Activated CD8-positive, alpha-beta T cell treated with anti-CD3 and anti-CD28 coated beads for 36 hours (primary cell): ENCODE data around the gene DRC1. TPM values are rescaled to one million over a fixed set of nuclear protein-coding genes. Genes with fewer than 3 reads are reported as not detected.

Source experiments
- ATAC-seq: fragments of 200-7000 bp; cut with Tn5 transposase; one replicate; pipeline ENCODE4 v1.10.0; 2021; ENCODE audit warnings: mild to moderate bottlenecking, moderate library complexity
- CTCF ChIA-PET: fragments of 350-600 bp; sonication (Branson Sonifier 250); formaldehyde crosslinking; loops from one replicate; lab custom pipeline; 2021; ENCODE audit warnings: antibody characterized with exemption; lab: Charles Lee
- POLR2A ChIA-PET: fragments of 350-600 bp; sonication (Branson Sonifier 250); formaldehyde crosslinking; loops from one replicate; lab custom pipeline; 2021; ENCODE audit warnings: antibody characterized with exemption; lab: Charles Lee
- DNase-seq: peaks from one replicate; pipeline ENCODE4 v3.0.0-alpha.2; 2020
- H3K27ac Mint-ChIP-seq: one replicate; pipeline ENCODE4 v1.8.0; 2021; ENCODE audit warnings: mild to moderate bottlenecking, mixed read lengths
- H3K27me3 Mint-ChIP-seq: one replicate; pipeline ENCODE4 v1.8.0; 2021; ENCODE audit warnings: mixed read lengths
- H3K36me3 Mint-ChIP-seq: one replicate; pipeline ENCODE4 v1.8.0; 2021; ENCODE audit warnings: low read depth, mixed read lengths
- H3K4me1 Mint-ChIP-seq: one replicate; pipeline ENCODE4 v1.8.0; 2021; ENCODE audit warnings: low read depth, mixed read lengths
- H3K4me3 Mint-ChIP-seq: one replicate; pipeline ENCODE4 v1.8.0; 2021; ENCODE audit warnings: mild to moderate bottlenecking, moderate library complexity, mixed read lengths
- H3K9me3 Mint-ChIP-seq: one replicate; pipeline ENCODE4 v1.8.0; 2021; ENCODE audit warnings: mixed read lengths
- intact Hi-C: fragments of 100-400 bp; cut with micrococcal nuclease; formaldehyde crosslinking; loops from one replicate; pipeline ENCODE4 v1.10.0; 2022
- total RNA-seq, 2 experiments: library from RNA; stranded (reverse); gene quantifications; one replicate each; pipeline ENCODE4 v1.2.3, GENCODE V29; 2021
- TF ChIP-seq, protein P1 (sequence below): fragments of 200-600 bp; IDR thresholded peaks from one replicate; pipeline ENCODE4 v1.8.0; 2022; ENCODE audit warnings: antibody characterized with exemption, mild to moderate bottlenecking

DRC1 gene
- total RNA-seq, 2 experiments from 2014 or later: not detected

DNA sequence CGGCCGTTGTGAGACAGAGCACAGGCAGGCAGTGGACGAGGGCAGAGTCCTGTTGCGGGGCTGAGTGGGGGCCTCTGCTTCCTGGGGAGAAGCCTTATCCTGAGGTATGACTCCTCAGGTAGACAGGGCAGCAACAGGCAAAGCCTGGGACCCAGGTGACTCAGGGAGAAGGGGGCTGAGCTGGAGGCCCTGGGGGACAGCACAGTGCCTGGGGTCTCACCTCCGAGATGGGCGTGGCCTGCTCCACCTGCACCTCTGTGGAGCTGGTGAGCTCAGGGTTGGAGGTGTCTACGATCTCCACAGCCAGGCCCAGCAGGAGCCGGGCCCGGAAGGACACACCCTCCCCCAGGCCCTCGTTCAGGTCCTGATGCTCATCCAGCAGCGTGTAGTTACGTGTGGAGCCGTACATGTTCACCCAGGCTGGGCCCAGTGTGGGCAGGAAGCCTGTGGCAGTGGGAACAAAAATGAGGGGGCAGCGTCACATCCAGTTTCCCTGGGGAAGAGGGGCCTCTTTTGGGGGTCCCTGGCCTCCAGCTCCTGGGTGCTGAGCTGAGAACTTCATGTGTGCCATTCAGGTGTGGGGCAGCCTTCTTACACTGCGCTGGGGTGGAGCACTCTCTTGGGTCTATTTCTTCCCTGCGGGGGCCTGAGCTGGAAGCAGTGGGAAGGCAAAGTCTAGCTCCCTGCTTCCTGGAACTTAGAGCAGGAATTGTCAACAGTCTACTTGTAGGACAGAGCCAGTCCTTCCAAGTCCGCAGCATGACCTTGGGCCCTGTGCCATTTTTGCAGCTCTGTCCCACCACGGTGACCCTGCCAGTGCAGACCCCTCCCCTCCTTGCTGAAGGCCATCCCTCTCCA, 79.1 kb downstream of the DRC1 start:
- TF ChIP-seq, protein P1, sequence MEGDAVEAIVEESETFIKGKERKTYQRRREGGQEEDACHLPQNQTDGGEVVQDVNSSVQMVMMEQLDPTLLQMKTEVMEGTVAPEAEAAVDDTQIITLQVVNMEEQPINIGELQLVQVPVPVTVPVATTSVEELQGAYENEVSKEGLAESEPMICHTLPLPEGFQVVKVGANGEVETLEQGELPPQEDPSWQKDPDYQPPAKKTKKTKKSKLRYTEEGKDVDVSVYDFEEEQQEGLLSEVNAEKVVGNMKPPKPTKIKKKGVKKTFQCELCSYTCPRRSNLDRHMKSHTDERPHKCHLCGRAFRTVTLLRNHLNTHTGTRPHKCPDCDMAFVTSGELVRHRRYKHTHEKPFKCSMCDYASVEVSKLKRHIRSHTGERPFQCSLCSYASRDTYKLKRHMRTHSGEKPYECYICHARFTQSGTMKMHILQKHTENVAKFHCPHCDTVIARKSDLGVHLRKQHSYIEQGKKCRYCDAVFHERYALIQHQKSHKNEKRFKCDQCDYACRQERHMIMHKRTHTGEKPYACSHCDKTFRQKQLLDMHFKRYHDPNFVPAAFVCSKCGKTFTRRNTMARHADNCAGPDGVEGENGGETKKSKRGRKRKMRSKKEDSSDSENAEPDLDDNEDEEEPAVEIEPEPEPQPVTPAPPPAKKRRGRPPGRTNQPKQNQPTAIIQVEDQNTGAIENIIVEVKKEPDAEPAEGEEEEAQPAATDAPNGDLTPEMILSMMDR: no peak
- Mint-ChIP-seq H3K36me3 (no peaks in the 10 kb centered on the region), H3K27me3 (no peaks in the 10 kb centered on the region), H3K27ac (no peak overlapping the region), H3K9me3 (no peaks in the 10 kb centered on the region), H3K4me3 (no peak overlapping the region), H3K4me1 (peaks cover 4% of the 10 kb centered on the region)
- intact Hi-C loops: no loop called here
- no peak for ATAC-seq
- ChIA-PET POLR2A (no interaction called here), CTCF (interaction anchor here (0.7 to 1.5 kb wide), 2 partner anchors 11 to 22 kb away, joined by 3 read pairs; no protein-coding TSS in a partner anchor)
- no peak for DNase-seq

DNA sequence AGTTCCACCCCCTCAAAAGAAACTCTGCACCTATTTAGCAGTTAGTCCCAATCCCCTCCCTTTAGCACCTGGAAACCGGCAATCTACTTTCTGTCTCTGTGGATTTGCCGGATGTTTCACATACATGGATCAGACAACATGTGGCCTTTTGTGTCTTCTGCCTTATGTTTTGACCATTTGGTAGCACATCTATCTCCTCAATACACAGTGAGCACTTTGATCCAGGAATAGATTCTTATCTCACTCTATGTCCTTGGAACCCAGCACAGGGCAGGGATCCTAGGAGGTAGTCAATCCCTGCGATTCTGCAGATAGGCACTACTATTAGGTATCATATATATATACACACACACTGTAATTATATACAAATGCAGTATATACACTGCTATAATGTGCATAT, 80.0 kb downstream of the DRC1 start:
- no peaks in the 10 kb centered on the region for H3K27me3 Mint-ChIP-seq
- H3K9me3 Mint-ChIP-seq: no peaks in the 10 kb centered on the region
- no peak overlapping the region for H3K27ac Mint-ChIP-seq
- no peak for DNase-seq
- ChIA-PET POLR2A (no interaction called here), CTCF (interaction anchor here (1.5 kb wide), 1 partner anchor 12 kb away, joined by 3 read pairs; no protein-coding TSS in a partner anchor)
- H3K36me3 Mint-ChIP-seq: no peaks in the 10 kb centered on the region
- H3K4me3 Mint-ChIP-seq: no peak overlapping the region
- no peak for ATAC-seq
- TF ChIP-seq, protein P1: no peak
- peaks cover 4% of the 10 kb centered on the region for H3K4me1 Mint-ChIP-seq
- intact Hi-C loops: no loop called here

DNA sequence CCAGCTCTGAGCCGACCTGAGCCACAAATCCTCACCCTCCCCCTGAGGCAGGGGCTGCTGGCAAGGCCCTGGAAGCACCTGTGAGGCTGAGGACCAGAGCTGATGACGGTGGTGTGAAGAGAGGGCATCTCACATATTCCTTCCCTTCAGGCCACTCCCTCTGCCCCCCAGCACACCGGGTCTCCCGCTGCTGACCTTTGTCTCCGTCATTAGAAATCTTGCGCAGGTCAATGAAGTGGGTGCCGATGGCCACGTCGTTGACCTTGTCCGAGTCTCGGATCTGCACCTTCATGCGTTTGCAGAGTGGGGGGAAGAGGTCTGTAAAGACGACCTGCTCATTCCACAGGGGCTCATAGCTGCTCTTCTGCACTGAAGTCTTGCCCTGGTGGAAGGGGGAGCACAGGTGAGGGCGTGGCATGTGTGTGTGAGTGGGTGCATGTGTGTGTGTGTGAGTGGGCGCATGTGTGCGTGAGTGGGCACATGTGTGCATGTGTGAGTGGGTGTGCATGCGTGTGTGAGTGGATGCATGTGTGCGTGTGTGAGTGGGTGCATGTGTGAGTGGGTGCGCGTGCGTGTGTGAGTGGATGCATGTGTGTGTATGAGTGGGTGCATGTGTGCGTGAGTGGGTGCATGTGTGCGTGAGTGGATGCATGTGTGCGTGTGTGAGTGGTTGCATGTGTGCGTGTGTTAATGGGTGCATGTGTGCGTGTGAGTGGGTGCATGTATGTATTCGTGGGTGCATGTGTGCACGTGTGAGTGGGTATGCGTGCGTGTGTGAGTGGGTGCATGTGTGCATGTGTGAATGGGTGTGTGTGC, 80.7 kb downstream of the DRC1 start:
- TF ChIP-seq, protein P1: no peak
- intact Hi-C loops: no loop called here
- ChIA-PET CTCF (no interaction called here), POLR2A (no interaction called here)
- no peak overlapping the region for H3K27ac Mint-ChIP-seq
- DNase-seq (no peak), ATAC-seq (no peak)
- no peaks in the 10 kb centered on the region for H3K27me3 Mint-ChIP-seq
- H3K4me3 Mint-ChIP-seq: no peak overlapping the region
- H3K9me3 Mint-ChIP-seq: no peaks in the 10 kb centered on the region
- H3K4me1 Mint-ChIP-seq: peaks cover 4% of the 10 kb centered on the region
- H3K36me3 Mint-ChIP-seq: no peaks in the 10 kb centered on the region

DNA sequence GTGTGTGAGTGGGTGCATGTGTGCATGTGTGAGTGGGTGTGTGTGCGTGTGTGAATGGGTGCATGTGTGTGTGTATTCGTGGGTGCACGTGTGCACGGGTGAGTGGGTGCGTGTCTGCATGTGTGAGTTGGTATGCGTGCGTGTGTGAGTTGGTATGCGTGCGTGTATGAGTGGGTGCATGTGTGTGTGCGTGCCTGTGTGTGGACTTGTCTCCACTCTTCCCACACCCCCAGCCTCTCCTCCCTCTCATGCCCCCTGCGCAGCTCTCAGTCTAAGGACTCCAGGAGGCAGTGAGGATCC, 81.3 kb downstream of the DRC1 start:
- TF ChIP-seq, protein P1: no peak
- Mint-ChIP-seq H3K4me3 (no peak overlapping the region), H3K27me3 (no peaks in the 10 kb centered on the region), H3K27ac (no peak overlapping the region), H3K4me1 (no peaks in the 10 kb centered on the region), H3K36me3 (no peaks in the 10 kb centered on the region), H3K9me3 (no peaks in the 10 kb centered on the region)
- ChIA-PET POLR2A (no interaction called here), CTCF (no interaction called here)
- intact Hi-C loops: no loop called here
- no peak for ATAC-seq
- DNase-seq: no peak

DNA sequence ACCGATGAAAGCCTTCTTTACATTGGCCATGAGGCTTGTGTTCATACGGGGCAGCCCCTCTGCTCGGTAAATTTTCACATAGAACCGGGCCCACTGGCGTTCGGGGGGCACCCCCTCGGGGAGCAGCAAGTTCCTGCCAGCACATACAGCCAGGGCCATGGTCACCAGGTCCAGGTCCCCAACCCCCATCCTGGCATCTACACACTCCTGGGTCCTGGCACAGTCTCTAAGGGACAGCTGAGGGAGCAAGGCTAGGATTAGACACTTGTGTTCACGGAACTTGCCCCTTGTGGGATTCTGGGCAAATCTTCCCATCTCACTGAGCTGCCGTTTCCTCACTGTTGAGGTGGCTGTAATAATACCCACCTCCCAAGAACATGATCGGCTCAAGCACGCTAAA, 81.8 kb downstream of the DRC1 start:
- no peak for DNase-seq
- Mint-ChIP-seq H3K36me3 (no peaks in the 10 kb centered on the region), H3K4me1 (no peaks in the 10 kb centered on the region), H3K4me3 (no peak overlapping the region), H3K27me3 (no peaks in the 10 kb centered on the region), H3K27ac (no peak overlapping the region), H3K9me3 (no peaks in the 10 kb centered on the region)
- ATAC-seq: no peak
- CTCF ChIA-PET: interaction anchor here (1.1 kb wide), 1 partner anchor 19 kb away, joined by 3 read pairs; no protein-coding TSS in a partner anchor
- TF ChIP-seq, protein P1: no peak
- intact Hi-C loops: no loop called here
- POLR2A ChIA-PET: no interaction called here
